Measurements from ENCODE around the gene SARM1.

SARM1 gene

GRCh38 chr17:28341516-28341915 is 30.0 kb upstream of the SARM1 start:
- no peak for DNase-seq (ENCODE audit: low read depth, low spot score)

- DNase-seq (ENCODE audit: low read depth, low spot score) = no peak
These were observed 29.2 kb upstream of the SARM1 start for GRCh38 chr17:28342313-28342712.

- DNase-seq (ENCODE audit: low read depth, low spot score) = no peak
These were observed 28.0 kb upstream of the SARM1 start for GRCh38 chr17:28343491-28343932.

GRCh38 chr17:28344011-28344410 is 27.5 kb upstream of the SARM1 start:
- no peak for DNase-seq (ENCODE audit: low read depth, low spot score)

GRCh38 chr17:28344435-28344901 is 27.0 kb upstream of the SARM1 start:
- DNase-seq (ENCODE audit: low read depth, low spot score) = no peak

GRCh38 chr17:28345419-28346198 is 25.9 kb upstream of the SARM1 start:
- DNase-seq (ENCODE audit: low read depth, low spot score) = no peak

GRCh38 chr17:28346199-28346580 is 25.3 kb upstream of the SARM1 start:
- no peak for DNase-seq (ENCODE audit: low read depth, low spot score)

GRCh38 chr17:28346746-28347246 is 24.7 kb upstream of the SARM1 start:
- no peak for DNase-seq (ENCODE audit: low read depth, low spot score)

GRCh38 chr17:28347261-28347891 is 24.1 kb upstream of the SARM1 start:
- DNase-seq (ENCODE audit: low read depth, low spot score) = no peak

GRCh38 chr17:28348979-28349378 is 22.5 kb upstream of the SARM1 start:
- DNase-seq (ENCODE audit: low read depth, low spot score) = no peak

- DNase-seq (ENCODE audit: low read depth, low spot score) = no peak
These were observed 21.2 kb upstream of the SARM1 start for GRCh38 chr17:28350271-28350670.

- no peak for DNase-seq (ENCODE audit: low read depth, low spot score)
These were observed 14.2 kb upstream of the SARM1 start, which contains the start of gene POLDIP2 for GRCh38 chr17:28357061-28357900. TSS of gene POLDIP2 (minus strand) at chr17:28357527. CDS start at chr17:28357448, 79 bp downstream.

GRCh38 chr17:28357901-28358197 is 13.6 kb upstream of the SARM1 start:
- no peak for DNase-seq (ENCODE audit: low read depth, low spot score)

- DNase-seq (ENCODE audit: low read depth, low spot score) = no peak
These were observed 8.3 kb upstream of the SARM1 start for GRCh38 chr17:28363186-28363585.

- no peak for DNase-seq (ENCODE audit: low read depth, low spot score)
These were observed 7.5 kb upstream of the SARM1 start for GRCh38 chr17:28363776-28364650.

- DNase-seq (ENCODE audit: low read depth, low spot score) = no peak
These were observed 6.7 kb upstream of the SARM1 start, which contains the start of gene SEBOX for GRCh38 chr17:28364665-28365363. TSS of gene SEBOX (minus strand) at chr17:28365199. CDS start at chr17:28365151, 48 bp downstream.

- DNase-seq (ENCODE audit: low read depth, low spot score) = no peak
These were observed 6.0 kb upstream of the SARM1 start for GRCh38 chr17:28365487-28365886.

- DNase-seq (ENCODE audit: low read depth, low spot score) = no peak
These were observed 4.9 kb upstream of the SARM1 start for GRCh38 chr17:28366605-28367004.

- DNase-seq (ENCODE audit: low read depth, low spot score) = no peak
These were observed 3.7 kb upstream of the SARM1 start for GRCh38 chr17:28367641-28368305.

GRCh38 chr17:28368306-28368831 is 3.1 kb upstream of the SARM1 start:
- DNase-seq (ENCODE audit: low read depth, low spot score) = no peak

All from iPS DF 19.7 (cell line).